Muscle layer of duodenum (tissue), 2 donors: ENCODE results near the gene PJA2.

Experiments
- H3K27ac ChIP-seq: one replicate; pipeline ENCODE4 v1.7.0; 2013; ENCODE audit warnings: mild to moderate bottlenecking, low read length
- H3K27me3 ChIP-seq: one replicate; pipeline ENCODE4 v1.7.0; 2013; ENCODE audit warnings: low read depth, mild to moderate bottlenecking, control low read depth, low read length
- H3K36me3 ChIP-seq, 2 donors: one replicate each; pipeline ENCODE4 v1.7.0; 2013; ENCODE audit warnings: low read length in 2 of 2, control low read depth in 1 of 2, mild to moderate bottlenecking in 1 of 2; ENCODE audit not compliant: insufficient read depth in 2 of 2, control insufficient read depth in 1 of 2
- H3K4me1 ChIP-seq, 2 donors: one replicate each; pipeline ENCODE4 v1.7.0; 2013; ENCODE audit warnings: low read length in 2 of 2, mild to moderate bottlenecking in 2 of 2, control low read depth in 1 of 2, moderate library complexity in 1 of 2; ENCODE audit not compliant: insufficient read depth in 2 of 2, control insufficient read depth in 1 of 2
- H3K4me3 ChIP-seq, 2 donors: one replicate each; pipeline ENCODE4 v1.7.0; 2013; ENCODE audit warnings: low read length in 2 of 2, low read depth in 1 of 2, mild to moderate bottlenecking in 1 of 2
- H3K9me3 ChIP-seq, 2 donors: one replicate each; pipeline ENCODE4 v1.7.0; 2013; ENCODE audit warnings: low read length in 2 of 2, control low read depth in 1 of 2, mild to moderate bottlenecking in 1 of 2; ENCODE audit not compliant: control insufficient read depth in 1 of 2
- donor health status: healthy.

Gene PJA2

GRCh38 chr5:109347252-109347888 is 62.4 kb downstream of the PJA2 start:
- H3K36me3 ChIP-seq = peaks cover 14 to 21% of the 10 kb centered on the region in 2 donors
- H3K9me3 ChIP-seq = no peaks in the 10 kb centered on the region
- no peak overlapping the region for H3K4me3 ChIP-seq
- H3K27ac ChIP-seq = no peak overlapping the region
- H3K27me3 ChIP-seq = no peaks in the 10 kb centered on the region
- H3K4me1 ChIP-seq = peaks cover 7 to 28% of the 10 kb centered on the region in 2 donors

GRCh38 chr5:109345699-109346098 is 64.1 kb downstream of the PJA2 start:
- H3K27me3 ChIP-seq = no peaks in the 10 kb centered on the region
- H3K36me3 ChIP-seq = peaks cover 8 to 16% of the 10 kb centered on the region in 2 donors
- H3K4me3 ChIP-seq = no peak overlapping the region
- H3K27ac ChIP-seq = no peak overlapping the region
- no peaks in the 10 kb centered on the region for H3K9me3 ChIP-seq
- H3K4me1 ChIP-seq = peaks cover 3 to 24% of the 10 kb centered on the region in 2 donors

GRCh38 chr5:109340351-109340750 is 69.4 kb downstream of the PJA2 start:
- no peaks in the 10 kb centered on the region for H3K4me1 ChIP-seq
- H3K27ac ChIP-seq = no peak overlapping the region
- H3K27me3 ChIP-seq = no peaks in the 10 kb centered on the region
- no peak overlapping the region for H3K4me3 ChIP-seq
- peaks cover 14 to 25% of the 10 kb centered on the region in 2 donors for H3K36me3 ChIP-seq
- H3K9me3 ChIP-seq = no peaks in the 10 kb centered on the region

- H3K27me3 ChIP-seq = no peaks in the 10 kb centered on the region
- no peak overlapping the region for H3K27ac ChIP-seq
- H3K4me1 ChIP-seq = peaks cover 0 to 7% of the 10 kb centered on the region in 2 donors
- no peak overlapping the region for H3K4me3 ChIP-seq
- H3K9me3 ChIP-seq = no peaks in the 10 kb centered on the region
- H3K36me3 ChIP-seq = peaks cover 16 to 22% of the 10 kb centered on the region in 2 donors
These were observed 74.7 kb downstream of the PJA2 start for GRCh38 chr5:109335114-109335513.

- H3K9me3 ChIP-seq = no peaks in the 10 kb centered on the region
- H3K27ac ChIP-seq = no peak overlapping the region
- no peak overlapping the region for H3K4me3 ChIP-seq
- H3K4me1 ChIP-seq = peaks cover 4 to 17% of the 10 kb centered on the region in 2 donors
- peaks cover 16 to 25% of the 10 kb centered on the region in 2 donors for H3K36me3 ChIP-seq
- H3K27me3 ChIP-seq = no peaks in the 10 kb centered on the region
These were observed 75.7 kb downstream of the PJA2 start for GRCh38 chr5:109334056-109334455.

GRCh38 chr5:109329333-109330237 is 80.2 kb downstream of the PJA2 start:
- no peaks in the 10 kb centered on the region for H3K27me3 ChIP-seq
- H3K4me3 ChIP-seq = no peak overlapping the region
- H3K36me3 ChIP-seq = peaks cover 3 to 6% of the 10 kb centered on the region in 2 donors
- H3K9me3 ChIP-seq = no peaks in the 10 kb centered on the region
- H3K4me1 ChIP-seq = peaks cover 4 to 38% of the 10 kb centered on the region in 2 donors
- H3K27ac ChIP-seq = no peak overlapping the region

- peaks cover 2 to 3% of the 10 kb centered on the region in 2 donors for H3K36me3 ChIP-seq
- no peak overlapping the region for H3K4me3 ChIP-seq
- no peak overlapping the region for H3K27ac ChIP-seq
- no peaks in the 10 kb centered on the region for H3K9me3 ChIP-seq
- H3K27me3 ChIP-seq = no peaks in the 10 kb centered on the region
- peaks cover 4 to 38% of the 10 kb centered on the region in 2 donors for H3K4me1 ChIP-seq
These were observed 81.1 kb downstream of the PJA2 start for GRCh38 chr5:109328626-109329025.

GRCh38 chr5:109327570-109327969 is 82.2 kb downstream of the PJA2 start:
- Histone ChIP-seq H3K4me1 (peaks cover 4 to 38% of the 10 kb centered on the region in 2 donors), H3K27ac (no peak overlapping the region), H3K27me3 (no peaks in the 10 kb centered on the region), H3K36me3 (peaks cover 0 to 3% of the 10 kb centered on the region in 2 donors), H3K9me3 (no peaks in the 10 kb centered on the region), H3K4me3 (no peak overlapping the region)

- Histone ChIP-seq H3K9me3 (no peaks in the 10 kb centered on the region), H3K4me1 (peaks cover 4 to 38% of the 10 kb centered on the region in 2 donors), H3K4me3 (no peak overlapping the region), H3K27ac (no peak overlapping the region), H3K36me3 (peaks cover 0 to 3% of the 10 kb centered on the region in 2 donors), H3K27me3 (no peaks in the 10 kb centered on the region)
These were observed 82.9 kb downstream of the PJA2 start for GRCh38 chr5:109326919-109327318.

- H3K4me1 ChIP-seq = peaks cover 4 to 35% of the 10 kb centered on the region in 2 donors
- H3K9me3 ChIP-seq = no peaks in the 10 kb centered on the region
- H3K36me3 ChIP-seq = peaks cover 0 to 3% of the 10 kb centered on the region in 2 donors
- no peaks in the 10 kb centered on the region for H3K27me3 ChIP-seq
- H3K27ac ChIP-seq = no peak overlapping the region
- H3K4me3 ChIP-seq = no peak overlapping the region
These were observed 84.3 kb downstream of the PJA2 start for GRCh38 chr5:109325456-109325855.

- Histone ChIP-seq H3K27ac (no peak overlapping the region), H3K4me3 (no peak overlapping the region), H3K9me3 (no peaks in the 10 kb centered on the region), H3K4me1 (peaks cover 4 to 30% of the 10 kb centered on the region in 2 donors), H3K36me3 (peaks cover 0 to under 1% of the 10 kb centered on the region in 2 donors), H3K27me3 (no peaks in the 10 kb centered on the region)
These were observed 84.8 kb downstream of the PJA2 start for GRCh38 chr5:109324931-109325330.
